Neuron (in vitro differentiated cells): ENCODE data around the gene CRYBB2.

ENCODE experiments used
- H2AFZ ChIP-seq: one replicate; pipeline ENCODE4 v1.6.1; 2013; ENCODE audit warnings: low read depth, mild to moderate bottlenecking, inconsistent platforms, low read length, moderate library complexity
- H3K27me3 ChIP-seq: one replicate; pipeline ENCODE4 v1.6.1; 2013; ENCODE audit warnings: low read length; ENCODE audit not compliant: insufficient read depth
- H3K36me3 ChIP-seq: one replicate; pipeline ENCODE4 v1.6.1; 2013; ENCODE audit warnings: low read length; ENCODE audit not compliant: insufficient read depth
- H3K4me1 ChIP-seq: one replicate; pipeline ENCODE4 v1.6.1; 2013; ENCODE audit warnings: low read length; ENCODE audit not compliant: insufficient read depth
- H3K4me3 ChIP-seq: 2 replicates; pipeline ENCODE4 v1.5.1; 2013; ENCODE audit warnings: mild to moderate bottlenecking, low read length, moderate library complexity
- H3K9me3 ChIP-seq: one replicate; pipeline ENCODE4 v1.6.1; 2013; ENCODE audit warnings: low read length

CRYBB2 gene

DNA sequence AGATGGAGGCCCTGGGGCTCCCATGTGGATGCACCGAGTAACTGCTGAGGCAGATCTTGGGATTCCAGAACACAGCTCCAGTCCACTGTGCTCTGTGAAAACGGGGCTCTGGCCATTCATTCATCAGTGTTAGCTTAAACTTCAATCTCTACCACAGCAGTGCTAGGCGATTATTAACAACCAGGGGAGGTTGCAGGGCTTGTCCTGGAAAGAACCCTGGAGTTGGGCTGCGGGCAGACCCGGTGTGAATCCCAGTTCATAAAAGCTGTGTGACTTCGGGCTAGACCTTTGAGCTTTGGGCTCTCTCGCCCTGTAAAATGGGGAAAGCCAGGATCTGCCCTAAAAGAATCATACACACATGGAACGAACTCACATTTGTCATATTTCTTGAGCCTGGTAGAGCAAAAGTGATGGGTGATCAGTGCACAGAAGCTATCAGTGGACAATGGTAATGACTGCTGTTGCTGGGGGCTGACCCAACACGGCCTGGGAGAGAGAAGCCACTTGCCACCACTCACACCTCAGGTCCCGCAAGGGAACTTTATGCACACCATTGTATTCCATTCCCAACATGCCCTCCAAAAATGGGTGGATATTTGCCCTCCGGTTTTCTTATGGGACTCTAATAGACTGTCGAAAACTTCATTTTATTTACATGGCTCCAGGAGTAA lies 35.4 kb upstream of the CRYBB2 start:
- Histone ChIP-seq H2AFZ (no peak overlapping the region), H3K36me3 (peaks cover 25% of the 10 kb centered on the region), H3K4me3 (no peak overlapping the region), H3K4me1 (no peaks in the 10 kb centered on the region), H3K27me3 (no peaks in the 10 kb centered on the region), H3K9me3 (peaks cover 4% of the 10 kb centered on the region)

DNA sequence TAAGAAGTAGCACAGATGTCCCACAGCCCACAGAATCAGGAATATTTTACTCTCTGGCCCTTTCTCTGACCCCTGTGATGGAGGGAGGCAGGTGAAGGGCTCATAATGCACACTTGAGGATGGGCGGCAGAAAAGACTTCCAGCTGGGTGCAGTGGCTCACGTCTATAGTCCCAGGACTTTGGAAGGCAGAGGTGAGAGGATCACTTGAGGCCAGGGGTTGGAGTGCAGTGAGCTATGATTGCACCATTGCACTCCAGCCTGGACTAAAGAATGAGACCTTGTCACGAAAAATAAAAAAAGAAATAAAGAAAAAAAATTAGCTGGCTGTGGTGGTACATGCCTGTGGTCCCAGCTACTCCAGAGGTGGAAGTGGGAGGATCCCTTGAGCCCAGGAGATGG lies 33.3 kb upstream of the CRYBB2 start:
- no peak overlapping the region for H2AFZ ChIP-seq
- H3K4me3 ChIP-seq, result no peak overlapping the region
- H3K9me3 ChIP-seq, result no peaks in the 10 kb centered on the region
- no peaks in the 10 kb centered on the region for H3K27me3 ChIP-seq
- H3K36me3 ChIP-seq, result peaks cover 21% of the 10 kb centered on the region
- H3K4me1 ChIP-seq, result no peaks in the 10 kb centered on the region

DNA sequence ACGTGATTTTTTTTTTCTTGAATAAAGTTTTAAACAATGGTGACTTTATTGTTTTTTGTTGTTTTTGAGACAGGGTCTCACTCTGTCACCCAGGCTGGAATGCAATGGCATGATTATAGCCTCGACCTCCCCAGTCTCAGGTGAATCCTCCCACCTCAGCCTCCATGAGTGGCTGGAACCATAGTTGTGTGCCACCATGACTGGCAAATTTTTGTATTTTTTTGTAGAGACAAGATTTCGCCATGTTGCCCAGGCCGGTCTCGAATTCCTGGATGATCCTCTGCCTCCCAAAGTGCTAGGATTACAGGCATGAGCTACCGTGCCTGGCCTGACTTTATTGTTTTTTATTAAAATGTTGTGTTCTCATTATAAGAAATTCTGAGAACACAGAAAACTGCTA lies 32.0 kb upstream of the CRYBB2 start:
- Histone ChIP-seq H2AFZ (no peak overlapping the region), H3K4me1 (no peaks in the 10 kb centered on the region), H3K27me3 (no peaks in the 10 kb centered on the region), H3K9me3 (no peaks in the 10 kb centered on the region), H3K4me3 (no peak overlapping the region), H3K36me3 (peaks cover 22% of the 10 kb centered on the region)

DNA sequence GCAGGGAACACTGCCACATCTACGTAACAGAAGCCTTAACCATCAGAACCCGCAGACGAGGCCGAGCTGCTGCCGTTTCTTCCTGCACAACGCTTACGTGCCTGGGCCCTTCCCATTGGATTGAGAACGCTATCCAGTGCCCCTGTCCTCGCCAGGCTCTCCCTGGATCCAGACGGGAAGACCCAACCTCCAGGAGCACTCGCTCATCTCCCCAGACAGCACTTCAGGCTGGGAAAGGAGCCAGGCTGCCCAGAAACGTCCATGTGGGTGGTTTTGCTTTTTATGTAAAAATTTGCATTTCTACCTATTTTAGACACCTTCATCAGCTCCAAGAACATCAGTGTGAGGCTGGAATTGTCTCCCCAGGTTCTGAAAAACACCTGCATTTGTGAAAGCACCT lies 27.0 kb upstream of the CRYBB2 start:
- Histone ChIP-seq H3K9me3 (no peaks in the 10 kb centered on the region), H3K4me3 (no peak overlapping the region), H3K36me3 (peaks cover 2% of the 10 kb centered on the region), H3K4me1 (peaks cover 6% of the 10 kb centered on the region), H2AFZ (no peak overlapping the region), H3K27me3 (no peaks in the 10 kb centered on the region)

DNA sequence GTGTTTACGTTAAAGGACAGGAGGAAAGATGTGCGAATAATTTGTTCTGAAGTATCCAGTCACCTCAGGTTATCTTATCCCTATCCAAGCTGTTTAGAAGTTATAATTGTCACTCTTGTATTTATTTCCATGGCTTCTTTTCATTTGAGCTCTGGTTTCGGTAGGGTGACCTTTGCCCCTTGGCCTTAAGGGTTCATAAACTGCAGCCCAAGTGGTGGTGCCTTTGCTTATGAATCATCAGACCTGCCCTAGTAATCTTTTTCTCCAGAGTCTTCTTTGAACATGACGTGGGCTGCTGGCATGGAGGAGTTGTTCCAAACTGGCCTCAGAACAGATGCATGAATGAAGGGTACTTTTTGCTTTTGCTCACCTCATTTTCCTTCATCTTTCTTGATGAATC lies 26.3 kb upstream of the CRYBB2 start:
- Histone ChIP-seq H3K4me3 (no peak overlapping the region), H3K36me3 (peaks cover 2% of the 10 kb centered on the region), H2AFZ (no peak overlapping the region), H3K9me3 (no peaks in the 10 kb centered on the region), H3K4me1 (peaks cover 10% of the 10 kb centered on the region), H3K27me3 (no peaks in the 10 kb centered on the region)

DNA sequence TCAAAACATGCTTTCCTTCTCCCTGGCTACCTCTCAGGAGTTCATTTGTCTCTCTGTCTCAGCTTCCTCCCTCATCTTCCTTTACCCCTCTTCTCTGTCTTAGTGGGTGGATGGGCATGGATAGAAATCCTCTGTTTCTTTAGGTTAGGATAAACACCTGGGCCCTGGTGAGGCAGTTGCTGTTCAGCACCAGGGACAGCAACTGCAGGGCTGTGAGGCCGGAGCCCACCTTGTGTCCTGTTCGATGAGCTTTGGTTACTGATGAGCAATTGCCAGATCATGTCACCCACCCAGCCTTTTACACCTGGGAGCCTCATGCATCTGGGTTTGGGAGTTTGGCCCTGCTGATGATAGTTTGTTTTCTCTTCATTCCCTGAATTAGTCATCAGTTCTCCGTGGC lies 25.9 kb upstream of the CRYBB2 start:
- H2AFZ ChIP-seq, result no peak overlapping the region
- H3K4me1 ChIP-seq, result peaks cover 10% of the 10 kb centered on the region
- H3K4me3 ChIP-seq, result no peak overlapping the region
- peaks cover 2% of the 10 kb centered on the region for H3K36me3 ChIP-seq
- no peaks in the 10 kb centered on the region for H3K9me3 ChIP-seq
- no peaks in the 10 kb centered on the region for H3K27me3 ChIP-seq

DNA sequence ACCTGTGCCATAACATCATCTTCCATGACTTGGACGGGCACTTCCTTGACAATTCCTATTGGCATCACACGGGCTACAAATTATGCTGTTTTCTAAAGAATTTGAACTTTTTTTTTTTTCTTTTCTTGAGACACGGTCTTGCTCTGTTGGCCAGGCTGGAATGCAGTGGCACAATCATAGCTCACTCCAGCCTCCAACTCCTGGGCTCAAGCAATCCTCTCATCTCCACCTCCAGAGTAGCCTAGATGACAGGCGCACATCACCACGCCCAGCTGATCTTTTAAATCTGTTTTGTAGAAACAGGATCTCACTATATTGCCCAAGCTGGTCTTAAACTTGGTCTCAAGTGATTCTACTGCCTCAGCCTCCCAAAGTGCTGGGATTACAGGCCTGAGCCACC lies 23.1 kb upstream of the CRYBB2 start:
- Histone ChIP-seq H3K36me3 (peaks cover 2% of the 10 kb centered on the region), H2AFZ (no peak overlapping the region), H3K4me3 (no peak overlapping the region), H3K4me1 (peaks cover 20% of the 10 kb centered on the region), H3K27me3 (no peaks in the 10 kb centered on the region), H3K9me3 (no peaks in the 10 kb centered on the region)

DNA sequence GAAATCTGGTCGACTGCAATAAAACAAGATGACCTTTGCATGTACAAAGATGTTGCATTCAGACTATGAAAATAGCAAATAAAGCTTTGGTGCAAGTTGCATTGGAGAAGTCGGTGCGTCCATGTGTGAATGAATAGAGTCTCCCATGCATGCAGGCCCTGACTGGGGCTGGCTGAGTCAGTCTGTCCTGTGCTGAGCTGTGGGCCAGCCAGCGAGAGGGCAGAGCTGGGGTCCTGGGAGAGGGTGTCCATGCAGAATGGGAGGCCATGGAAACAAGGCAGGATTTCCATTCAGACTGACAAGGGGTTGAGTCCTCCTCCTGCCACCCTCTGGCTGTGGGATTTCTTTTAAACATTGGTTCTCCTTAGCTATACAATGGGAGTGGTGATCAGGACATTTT lies 22.1 kb upstream of the CRYBB2 start:
- Histone ChIP-seq H3K4me1 (peaks cover 20% of the 10 kb centered on the region), H3K4me3 (no peak overlapping the region), H2AFZ (no peak overlapping the region), H3K36me3 (no peaks in the 10 kb centered on the region), H3K27me3 (no peaks in the 10 kb centered on the region), H3K9me3 (no peaks in the 10 kb centered on the region)

DNA sequence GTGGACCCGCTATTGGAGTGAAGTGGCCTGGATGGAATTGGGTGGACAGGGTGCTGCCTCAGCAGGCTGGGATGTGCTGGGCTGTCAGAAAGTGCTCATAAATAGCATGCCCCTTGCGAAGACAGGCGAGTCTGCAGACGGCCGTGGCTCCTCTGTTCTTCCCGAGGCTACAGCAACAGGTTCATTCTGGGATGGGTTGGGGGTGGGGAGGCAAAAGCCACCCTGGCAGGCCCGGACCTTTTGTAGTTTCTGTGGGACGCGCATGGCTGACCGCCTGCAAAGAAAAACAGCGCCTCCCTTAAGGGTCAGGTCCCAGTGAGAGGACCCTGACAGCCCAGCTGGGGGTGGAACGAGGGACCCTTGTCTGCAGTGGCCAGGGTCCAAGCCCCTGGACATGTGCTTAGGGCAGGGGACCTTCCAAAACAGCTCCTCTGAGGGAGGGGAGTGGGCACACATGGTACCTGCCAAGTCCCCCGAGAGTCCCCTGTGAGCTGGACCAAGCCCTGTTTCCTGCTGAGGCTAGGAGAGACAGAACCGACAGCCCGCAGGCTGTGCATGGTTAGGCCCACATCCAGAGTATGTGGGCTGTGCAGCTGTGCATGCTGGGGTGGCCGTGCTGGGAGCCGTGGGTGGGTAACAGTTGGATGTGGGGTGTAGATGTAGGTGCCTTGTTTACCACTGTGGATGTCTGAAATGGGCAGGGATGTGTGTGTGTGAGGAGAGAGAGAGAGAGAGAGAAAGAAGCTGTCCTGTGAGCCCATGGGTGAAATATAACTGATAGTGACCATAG lies 19.5 kb upstream of the CRYBB2 start, which contains the start of gene CRYBB3:
CRYBB3 (plus strand) TSS at position 128 of the 790 bp plus-strand sequence. CDS start 1,539 bp downstream, outside the sequence.
- H2AFZ ChIP-seq, result no peak within 1 kb of the TSS
- no peaks in the 10 kb centered on the region for H3K36me3 ChIP-seq
- no peak within 1 kb of the TSS for H3K4me3 ChIP-seq
- H3K27me3 ChIP-seq, result no peaks in the 10 kb centered on the region
- H3K9me3 ChIP-seq, result no peaks in the 10 kb centered on the region
- H3K4me1 ChIP-seq, result peaks cover 20% of the 10 kb centered on the region

DNA sequence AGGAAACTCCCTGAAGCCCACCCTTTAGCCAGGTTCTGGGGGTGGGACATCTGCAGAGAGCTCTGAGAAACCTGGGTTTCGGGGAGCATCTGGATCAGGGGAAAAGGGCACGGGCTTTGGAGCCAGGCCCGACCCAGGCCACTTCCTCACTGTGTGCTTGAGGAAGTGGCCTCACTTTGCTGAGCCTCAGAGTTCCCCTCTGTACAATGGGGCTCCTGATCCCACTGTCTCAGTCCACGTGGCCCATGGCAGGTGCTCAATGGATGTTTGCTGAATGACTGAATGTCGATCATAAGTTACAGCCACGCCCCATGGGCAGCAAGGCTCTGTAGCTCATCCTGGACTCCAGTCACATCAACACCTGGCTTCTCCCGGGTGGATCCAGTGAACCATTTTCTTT lies 18.5 kb upstream of the CRYBB2 start:
- no peaks in the 10 kb centered on the region for H3K36me3 ChIP-seq
- no peaks in the 10 kb centered on the region for H3K9me3 ChIP-seq

DNA sequence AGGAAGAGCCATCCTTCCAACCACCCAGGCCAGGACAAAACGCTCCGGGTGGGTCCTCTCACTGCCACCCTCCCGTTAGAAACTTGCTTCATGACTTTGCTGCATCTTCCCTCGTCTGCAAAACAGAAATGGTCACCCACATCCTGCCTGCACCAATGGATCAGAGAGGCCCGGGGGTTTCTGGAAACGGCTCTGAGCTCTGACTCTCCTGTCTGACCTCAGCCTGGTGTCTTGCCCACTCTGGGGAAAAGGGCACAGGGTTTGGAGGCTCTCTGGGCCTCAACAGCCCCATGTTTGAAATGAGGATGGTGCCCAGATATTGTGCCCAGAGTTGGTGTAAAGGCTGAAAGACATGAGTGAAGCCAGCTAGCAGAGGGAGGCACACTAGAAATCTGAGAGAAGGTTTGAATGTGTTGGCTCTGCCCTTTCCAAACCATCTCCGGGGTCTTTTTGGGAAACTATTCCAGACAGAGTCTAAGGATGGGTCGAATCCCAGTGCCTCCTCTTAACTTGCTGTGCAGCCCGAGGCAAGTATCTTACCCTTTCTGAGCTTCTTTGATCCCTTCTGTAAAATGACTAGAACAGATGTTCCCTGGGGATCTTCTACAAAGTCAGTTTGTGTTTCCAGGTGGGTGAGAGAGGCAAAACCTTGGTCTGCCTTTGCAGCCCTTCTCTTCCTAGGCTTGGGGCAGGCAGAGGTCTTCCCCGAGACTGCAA lies 17.7 kb upstream of the CRYBB2 start:
- no peaks in the 10 kb centered on the region for H3K9me3 ChIP-seq
- H3K36me3 ChIP-seq, result no peaks in the 10 kb centered on the region
- H3K4me1 ChIP-seq, result peaks cover 20% of the 10 kb centered on the region
- H3K27me3 ChIP-seq, result no peaks in the 10 kb centered on the region
- no peak overlapping the region for H2AFZ ChIP-seq
- H3K4me3 ChIP-seq, result no peak overlapping the region

More for the DNA sequence above, 18.5 kb upstream of the CRYBB2 start:
- Histone ChIP-seq H3K4me1 (peaks cover 20% of the 10 kb centered on the region), H3K4me3 (no peak overlapping the region), H3K27me3 (no peaks in the 10 kb centered on the region), H2AFZ (no peak overlapping the region)

DNA sequence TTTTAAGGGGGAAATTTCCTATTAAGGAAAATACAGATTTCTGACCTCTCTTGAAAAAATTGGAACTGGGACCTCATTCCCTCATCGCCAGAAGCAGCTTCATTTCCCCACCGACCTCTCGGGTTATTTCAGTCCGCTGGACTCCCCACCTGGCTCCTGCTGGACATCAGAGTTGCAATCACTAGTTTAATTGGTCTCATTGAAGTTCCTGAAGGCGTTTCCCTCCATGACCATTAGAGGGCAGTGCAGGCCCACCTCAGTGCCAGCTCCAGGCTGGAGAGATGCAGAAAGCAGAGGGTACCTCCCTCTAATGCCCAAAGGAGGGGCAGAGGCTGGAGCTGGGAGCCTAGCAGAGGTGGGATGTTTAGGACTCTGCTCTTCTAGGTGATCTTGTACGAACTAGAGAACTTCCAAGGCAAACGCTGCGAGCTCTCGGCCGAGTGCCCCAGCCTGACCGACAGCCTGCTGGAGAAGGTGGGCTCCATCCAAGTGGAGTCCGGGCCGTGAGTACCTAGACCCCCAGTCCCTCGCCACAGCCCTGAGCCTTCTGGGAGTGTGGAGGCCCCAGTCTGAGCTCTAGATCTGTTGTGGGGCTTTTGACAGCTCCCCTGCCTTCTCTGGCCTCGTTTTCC lies 17.0 kb upstream of the CRYBB2 start:
- no peak overlapping the region for H2AFZ ChIP-seq
- no peaks in the 10 kb centered on the region for H3K27me3 ChIP-seq
- H3K4me3 ChIP-seq, result no peak overlapping the region
- H3K36me3 ChIP-seq, result no peaks in the 10 kb centered on the region
- no peaks in the 10 kb centered on the region for H3K9me3 ChIP-seq
- peaks cover 13% of the 10 kb centered on the region for H3K4me1 ChIP-seq

DNA sequence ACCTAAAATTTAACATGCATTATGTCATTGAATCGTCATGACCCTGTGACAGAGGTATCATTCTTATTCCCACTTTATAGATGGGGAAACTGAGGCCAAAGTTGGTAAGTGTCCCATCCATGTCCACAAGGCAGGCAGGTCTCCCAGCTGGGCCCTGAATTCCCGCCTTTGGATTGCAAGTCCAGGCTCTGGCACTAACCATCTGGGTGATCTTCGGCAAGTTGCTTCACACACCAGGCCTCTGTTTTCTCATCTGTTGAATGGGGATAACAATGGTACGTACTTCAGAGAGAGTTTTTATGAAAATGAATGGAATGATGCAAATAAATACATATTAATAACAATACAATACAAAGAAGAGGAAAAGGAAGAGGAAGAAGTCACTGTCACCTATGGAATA lies 16.4 kb upstream of the CRYBB2 start:
- no peaks in the 10 kb centered on the region for H3K27me3 ChIP-seq
- peaks cover 10% of the 10 kb centered on the region for H3K4me1 ChIP-seq
- H3K9me3 ChIP-seq, result no peaks in the 10 kb centered on the region
- H3K36me3 ChIP-seq, result no peaks in the 10 kb centered on the region
- H3K4me3 ChIP-seq, result no peak overlapping the region
- no peak overlapping the region for H2AFZ ChIP-seq
